HG03175 (cell line): Measurements from ENCODE around the gene KIF25.

Experiments used
- ATAC-seq: cut with Tn5 transposase; IDR thresholded peaks from one replicate; pipeline ENCODE4 v1.9.1; 2021; ENCODE audit warnings: mild to moderate bottlenecking, moderate library complexity; ENCODE audit not compliant: unreplicated experiment

KIF25 gene, protein sequence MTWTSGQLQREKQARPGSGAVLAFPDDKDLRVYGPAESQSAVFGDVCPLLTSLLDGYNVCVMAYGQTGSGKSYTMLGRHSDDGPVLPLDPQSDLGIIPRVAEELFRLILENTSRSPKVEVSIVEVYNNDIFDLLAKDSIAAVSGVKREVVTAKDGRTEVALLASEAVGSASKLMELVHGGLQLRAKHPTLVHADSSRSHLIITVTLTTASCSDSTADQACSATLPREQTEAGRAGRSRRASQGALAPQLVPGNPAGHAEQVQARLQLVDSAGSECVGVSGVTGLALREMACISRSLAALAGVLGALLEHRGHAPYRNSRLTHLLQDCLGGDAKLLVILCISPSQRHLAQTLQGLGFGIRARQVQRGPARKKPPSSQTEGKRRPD

DNA sequence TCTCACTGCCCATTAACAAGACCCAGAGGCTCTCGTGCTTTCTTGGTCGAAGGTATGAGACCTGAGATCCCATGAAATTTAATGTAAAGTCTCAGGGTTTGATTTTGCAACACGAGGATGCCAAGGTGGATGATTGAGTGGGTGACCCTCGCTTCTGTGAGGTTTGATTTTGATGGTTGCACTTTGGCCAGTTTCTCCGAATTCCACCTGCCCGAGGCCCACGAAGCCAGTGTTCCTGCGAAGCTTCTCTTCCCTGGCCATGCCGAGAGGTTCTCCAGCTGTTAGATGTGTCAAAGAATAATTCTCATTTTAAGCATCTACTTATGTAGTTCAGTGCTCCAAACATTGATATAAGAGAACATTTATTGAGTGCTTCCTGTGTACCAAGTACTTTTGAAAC lies at the start of gene KIF25:
Gene KIF25, plus strand, starts transcription at position 30 of the 400 bp plus-strand sequence. CDS start 31,915 bp downstream, outside the sequence.
- ATAC-seq, result no peak

DNA sequence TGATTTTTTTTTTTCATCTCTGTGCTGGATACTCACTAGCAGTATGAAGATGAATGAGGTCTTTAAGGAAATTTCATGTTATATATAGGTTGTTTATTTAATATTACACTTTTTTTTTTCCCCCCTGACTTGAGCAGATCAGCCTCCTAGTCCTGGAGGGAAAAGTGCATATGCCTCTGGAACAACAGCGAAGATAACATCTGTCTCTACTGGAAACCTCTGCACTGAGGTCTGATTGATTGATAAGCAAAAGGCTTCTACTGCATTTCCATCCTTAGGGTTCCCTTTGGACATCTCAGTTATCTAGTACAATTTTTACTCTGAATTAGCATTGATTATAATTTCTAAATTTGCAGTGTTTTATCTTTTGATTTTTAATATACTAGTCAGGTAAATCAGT lies 49.8 kb upstream of the KIF25 start:
- ATAC-seq, result no peak

GRCh38 chr6:167948716-167949115 lies 48.8 kb upstream of the KIF25 start:
- ATAC-seq, result no peak

- no peak for ATAC-seq
These were observed 48.3 kb upstream of the KIF25 start for GRCh38 chr6:167949121-167949684.

- no peak for ATAC-seq
These were observed 45.5 kb upstream of the KIF25 start for GRCh38 chr6:167951781-167952511.

DNA sequence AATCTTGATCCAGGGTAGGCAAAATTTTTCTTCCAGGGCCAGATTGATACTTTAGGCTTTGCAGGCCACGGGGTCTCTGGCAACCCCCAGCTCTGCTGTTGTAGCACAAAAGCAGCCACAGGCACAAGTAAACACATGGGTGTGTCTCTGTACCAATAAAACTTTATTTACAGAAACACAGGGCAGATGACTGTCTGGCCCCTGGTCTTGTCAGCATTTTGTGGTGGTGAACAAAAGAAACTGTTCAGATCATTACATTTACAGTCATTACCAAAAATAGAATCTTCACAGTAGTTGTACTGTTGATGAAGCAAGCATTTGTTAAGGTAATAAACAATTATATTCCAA lies 45.0 kb upstream of the KIF25 start:
- ATAC-seq, result no peak

GRCh38 chr6:167953551-167953950 lies 43.9 kb upstream of the KIF25 start:
- ATAC-seq, result no peak

GRCh38 chr6:167954151-167954550 lies 43.3 kb upstream of the KIF25 start:
- ATAC-seq, result no peak

GRCh38 chr6:167956491-167956890 lies 41.0 kb upstream of the KIF25 start:
- ATAC-seq, result no peak

GRCh38 chr6:167956983-167957492 lies 40.4 kb upstream of the KIF25 start:
- no peak for ATAC-seq

- ATAC-seq, result no peak
These were observed 39.8 kb upstream of the KIF25 start for GRCh38 chr6:167957626-167958025.

DNA sequence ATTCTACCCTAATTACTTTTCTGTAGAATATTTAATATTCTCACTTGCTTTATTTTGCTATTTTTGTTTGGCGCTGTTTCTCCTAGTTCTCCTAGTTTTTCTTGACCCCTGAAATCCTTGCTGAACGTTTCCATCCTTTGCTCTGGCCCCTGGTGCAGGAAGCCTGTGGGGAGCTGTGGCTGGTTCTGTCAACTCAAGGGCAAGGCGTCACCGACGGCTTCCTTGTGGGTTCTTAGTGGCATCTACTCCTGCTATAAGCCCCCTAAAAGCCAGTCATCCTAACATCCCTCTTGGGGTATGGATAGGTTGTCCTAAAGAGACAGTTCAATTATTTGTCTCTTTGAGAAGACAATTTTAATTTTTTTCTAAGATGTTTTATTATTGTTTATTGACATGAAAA lies 36.9 kb upstream of the KIF25 start:
- no peak for ATAC-seq

GRCh38 chr6:167962711-167963110 lies 34.8 kb upstream of the KIF25 start:
- no peak for ATAC-seq

DNA sequence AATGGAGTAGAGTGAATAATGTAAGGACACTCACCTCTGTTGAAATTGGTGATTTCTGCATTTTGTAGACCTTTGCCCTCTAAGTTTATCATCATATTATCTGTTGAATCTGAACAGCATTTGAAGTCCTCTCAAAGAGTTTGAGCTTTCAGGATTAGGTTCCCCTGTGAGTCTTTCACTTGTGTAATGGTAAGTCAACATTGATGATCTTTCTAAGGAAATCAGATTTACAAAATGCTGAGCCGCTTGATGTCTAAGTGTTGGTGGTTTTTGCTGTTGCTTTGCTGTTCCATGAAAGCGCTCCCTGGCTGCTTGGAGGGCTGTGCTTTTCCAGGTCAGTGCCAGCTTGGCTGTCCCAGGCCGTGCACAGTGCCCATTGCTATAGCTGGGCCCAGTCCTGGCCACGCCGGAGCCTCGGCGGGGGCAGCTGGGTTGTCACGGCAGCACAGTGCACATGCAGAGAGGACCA lies 33.8 kb upstream of the KIF25 start:
- no peak for ATAC-seq

DNA sequence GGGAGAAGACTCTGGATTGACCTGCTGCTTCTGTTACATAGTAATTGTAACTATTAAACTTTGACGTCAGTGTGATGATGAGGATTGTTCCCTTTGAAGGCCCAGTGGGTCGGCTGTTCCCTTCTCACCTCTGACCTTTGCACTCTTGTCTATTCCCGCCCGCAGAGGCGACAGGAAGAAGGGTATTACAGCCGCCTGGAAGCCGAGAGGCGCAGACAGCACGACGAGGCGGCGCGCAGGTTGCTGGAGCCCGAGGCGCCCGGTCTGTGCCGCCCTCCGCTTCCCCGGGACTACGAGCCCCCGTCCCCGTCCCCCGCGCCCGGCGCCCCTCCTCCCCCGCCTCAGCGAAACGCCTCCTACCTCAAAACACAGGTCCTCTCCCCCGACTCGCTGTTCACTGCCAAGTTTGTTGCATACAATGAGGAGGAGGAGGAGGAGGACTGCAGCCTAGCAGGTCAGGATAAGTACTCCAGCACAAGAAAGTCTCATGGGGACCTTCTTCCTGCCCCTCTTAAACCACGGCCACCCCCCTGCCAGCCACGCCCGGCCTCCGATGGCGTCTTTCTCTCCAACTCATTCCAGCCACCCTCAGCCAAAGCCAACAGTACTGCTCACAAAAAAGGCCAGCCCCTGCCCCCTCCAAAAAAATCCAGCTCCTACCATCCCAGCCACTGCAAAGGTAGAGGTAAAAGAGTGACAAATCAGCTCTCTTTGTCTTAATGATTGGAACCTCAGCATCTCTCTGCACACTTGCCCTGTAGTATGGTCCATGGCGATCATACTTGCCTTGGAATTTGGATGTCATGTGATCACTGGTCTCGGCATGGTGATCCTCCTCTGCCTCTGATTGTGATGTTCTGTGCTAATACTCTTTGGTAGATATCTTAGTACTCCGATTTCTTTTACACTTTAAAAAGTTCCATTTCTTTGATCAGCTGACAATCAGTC lies 31.6 kb upstream of the KIF25 start:
- ATAC-seq, result no peak

DNA sequence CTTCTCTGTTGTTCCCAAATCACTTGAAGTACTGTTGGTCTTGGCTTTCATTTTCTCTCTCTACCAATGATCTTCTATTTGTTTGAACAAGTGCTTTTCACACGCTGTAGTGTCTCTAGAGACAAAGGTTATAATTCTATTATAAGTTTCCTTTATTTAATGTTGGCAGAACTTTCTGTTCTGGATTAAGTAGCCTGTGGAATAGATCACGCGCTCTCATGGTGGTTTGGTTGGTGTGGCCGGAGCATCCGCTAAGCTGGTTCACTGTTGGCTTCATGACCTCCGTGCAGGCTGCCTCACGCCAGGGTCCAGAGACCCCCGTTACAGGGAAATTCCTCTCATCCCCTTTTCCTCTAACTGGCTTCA lies 30.9 kb upstream of the KIF25 start:
- ATAC-seq, result no peak

DNA sequence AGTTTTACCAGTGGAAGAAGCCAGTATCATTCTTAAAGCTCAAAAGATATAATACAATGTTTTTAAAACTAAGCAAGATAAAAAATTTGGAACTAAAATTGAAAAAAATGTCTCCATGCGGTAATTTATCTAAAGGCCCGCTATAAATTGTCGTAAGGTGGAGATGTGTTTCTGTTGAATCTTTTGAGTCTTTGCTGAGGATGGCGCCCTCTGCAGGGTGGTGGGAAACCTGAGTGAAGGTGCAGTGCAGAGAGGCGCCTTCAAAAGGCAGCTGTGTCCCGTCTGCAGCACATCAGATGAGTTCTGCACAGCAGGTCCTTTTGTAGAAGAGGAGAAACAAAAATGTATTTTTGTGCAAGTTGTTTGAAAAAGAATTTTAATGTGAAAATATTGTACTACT lies 29.4 kb upstream of the KIF25 start:
- ATAC-seq, result no peak

DNA sequence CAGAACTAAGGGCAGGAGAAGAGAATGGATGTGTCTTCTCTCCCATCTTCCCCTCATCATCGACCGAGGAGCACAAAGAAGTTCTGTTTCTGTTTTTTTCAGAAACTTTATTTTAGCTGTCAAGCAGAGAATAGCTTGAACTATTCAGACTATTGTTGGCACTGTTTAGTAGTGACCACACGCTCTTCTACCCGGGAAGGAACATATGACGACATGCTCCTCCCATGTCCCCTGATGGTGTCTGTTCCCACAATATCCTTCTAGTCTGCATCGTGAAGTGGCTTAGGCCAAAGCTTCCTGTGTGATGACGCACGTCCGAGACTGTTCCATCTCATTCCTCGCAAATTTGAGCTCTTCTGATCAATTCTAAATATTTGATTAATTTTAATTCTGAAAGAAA lies 27.2 kb upstream of the KIF25 start:
- ATAC-seq, result no peak

- ATAC-seq, result no peak
These were observed 25.3 kb upstream of the KIF25 start for GRCh38 chr6:167972193-167972592.

- no peak for ATAC-seq
These were observed 24.2 kb upstream of the KIF25 start for GRCh38 chr6:167973148-167973885.
